HEK293 (cell line): ENCODE results near the gene RLN3.
A peak's percentile ranks its signal among the peaks of the same experiment; 100 is the strongest.

ENCODE experiments used
- CTCF ChIA-PET: fragments of 350-600 bp; formaldehyde crosslinking; extraction: SDS; loops from one replicate; lab custom pipeline; 2021; ENCODE audit warnings: antibody characterized with exemption; lab: Yijun Ruan, JAX
- POLR2A ChIA-PET: fragments of 300-600 bp; formaldehyde crosslinking; extraction: SDS; loops from one replicate; lab custom pipeline; 2020; ENCODE audit warnings: antibody characterized with exemption, inconsistent platforms; lab: Yijun Ruan, JAX
- H3K27ac ChIP-seq: fragments of 200-500 bp; sonication (Bioruptor generic); 2 replicates; pipeline ENCODE4 v1.5.1; 2014; ENCODE audit warnings: low read depth, low read length, control low read depth, inconsistent platforms; ENCODE audit errors: extremely low read depth
- H3K36me3 ChIP-seq, 2 experiments: fragments of 200-500 bp in 1 of 2; sonication (Bioruptor generic) in 1 of 2; 1 replicate in 1 of 2; 2 replicates in 1 of 2; pipeline ENCODE4 v1.5.1; 2014 to 2017; ENCODE audit warnings: inconsistent platforms in 2 of 2, low read length in 2 of 2; ENCODE audit not compliant: control insufficient read depth in 2 of 2, insufficient read depth in 1 of 2
- H3K4me1 ChIP-seq: fragments of 200-500 bp; sonication (Bioruptor generic); 2 replicates; pipeline ENCODE4 v1.5.1; 2014; ENCODE audit warnings: mild to moderate bottlenecking, low read length, inconsistent platforms; ENCODE audit not compliant: control insufficient read depth, insufficient read depth
- H3K4me3 ChIP-seq: 2 replicates; pipeline ENCODE4 v1.5.1; 2011; ENCODE audit warnings: low read depth, mild to moderate bottlenecking, control low read depth, low read length, moderate library complexity
- H3K9me3 ChIP-seq: fragments of 200-500 bp; sonication (Bioruptor generic); 2 replicates; pipeline ENCODE4 v1.5.1; 2014; ENCODE audit warnings: low read depth, low read length, inconsistent platforms; ENCODE audit not compliant: control insufficient read depth, insufficient read depth
- GLI4 ChIP-seq: fragments of 450-650 bp; formaldehyde crosslinking; IDR thresholded peaks from 2 replicates; pipeline ENCODE4 v1.5.1; 2016; ENCODE audit warnings: missing biosample characterization, missing genetic modification characterization
- HIC1 ChIP-seq: fragments of 450-650 bp; formaldehyde crosslinking; IDR thresholded peaks from 2 replicates; pipeline ENCODE4 v1.5.1; 2016; ENCODE audit warnings: missing biosample characterization, missing genetic modification characterization
- IKZF3 ChIP-seq: fragments of 450-650 bp; IDR thresholded peaks from 2 replicates; pipeline ENCODE4 v1.5.0; 2018; ENCODE audit warnings: missing biosample characterization, mild to moderate bottlenecking, missing genetic modification characterization, moderate library complexity
- KLF1 ChIP-seq: fragments of 450-650 bp; formaldehyde crosslinking; IDR thresholded peaks from 2 replicates; pipeline ENCODE4 v1.5.1; 2016; ENCODE audit warnings: missing biosample characterization, missing genetic modification characterization
- MEIS1 ChIP-seq: sonication (generic); formaldehyde crosslinking; IDR thresholded peaks from 2 replicates; pipeline ENCODE4 v1.8.1; 2022; ENCODE audit warnings: missing genetic modification reagents, mild to moderate bottlenecking, borderline replicate concordance
- ZBTB11 ChIP-seq: fragments of 450-650 bp; formaldehyde crosslinking; conservative IDR thresholded peaks from 2 replicates; pipeline ENCODE4 v1.5.1; 2016; ENCODE audit warnings: low read depth, missing biosample characterization, missing genetic modification characterization
- ZBTB20 ChIP-seq: fragments of 450-650 bp; formaldehyde crosslinking; IDR thresholded peaks from 2 replicates; pipeline ENCODE4 v1.5.1; 2016; ENCODE audit warnings: missing biosample characterization, missing genetic modification characterization
- ZNF146 ChIP-seq: fragments of 450-650 bp; formaldehyde crosslinking; IDR thresholded peaks from 2 replicates; pipeline ENCODE4 v1.5.1; 2016; ENCODE audit warnings: missing biosample characterization, missing genetic modification characterization
- ZNF184 ChIP-seq: fragments of 450-650 bp; IDR thresholded peaks from 2 replicates; pipeline ENCODE4 v1.5.1; 2018; ENCODE audit warnings: missing biosample characterization, mild to moderate bottlenecking, missing genetic modification characterization
- ZNF2 ChIP-seq: fragments of 450-650 bp; formaldehyde crosslinking; IDR thresholded peaks from 2 replicates; pipeline ENCODE4 v1.5.1; 2016; ENCODE audit warnings: missing biosample characterization, missing genetic modification characterization
- ZNF24 ChIP-seq: fragments of 450-650 bp; formaldehyde crosslinking; IDR thresholded peaks from 2 replicates; pipeline ENCODE4 v1.5.1; 2016; ENCODE audit warnings: missing biosample characterization, missing genetic modification characterization
- ZNF354C ChIP-seq: fragments of 450-650 bp; formaldehyde crosslinking; IDR thresholded peaks from 2 replicates; pipeline ENCODE4 v1.5.1; 2016; ENCODE audit warnings: missing biosample characterization, missing genetic modification characterization, low read depth, borderline replicate concordance
- ZNF398 ChIP-seq: fragments of 450-650 bp; formaldehyde crosslinking; IDR thresholded peaks from 2 replicates; pipeline ENCODE4 v1.5.1; 2017; ENCODE audit warnings: missing biosample characterization, missing genetic modification characterization
- ZNF449 ChIP-seq: fragments of 450-650 bp; formaldehyde crosslinking; IDR thresholded peaks from 2 replicates; pipeline ENCODE4 v1.5.1; 2017; ENCODE audit warnings: missing biosample characterization, mild to moderate bottlenecking, missing genetic modification characterization, moderate library complexity
- ZNF530 ChIP-seq: fragments of 450-650 bp; formaldehyde crosslinking; IDR thresholded peaks from 2 replicates; pipeline ENCODE4 v1.5.1; 2016; ENCODE audit warnings: low read depth, missing biosample characterization, missing genetic modification characterization
- ZNF555 ChIP-seq: fragments of 450-650 bp; formaldehyde crosslinking; conservative IDR thresholded peaks from 2 replicates; pipeline ENCODE4 v1.5.1; 2017; ENCODE audit warnings: missing biosample characterization, mild to moderate bottlenecking, missing genetic modification characterization, inconsistent platforms
- ZNF600 ChIP-seq: fragments of 450-650 bp; formaldehyde crosslinking; IDR thresholded peaks from 2 replicates; pipeline ENCODE4 v1.5.1; 2016; ENCODE audit warnings: missing biosample characterization, missing genetic modification characterization
- ZNF621 ChIP-seq: fragments of 450-650 bp; formaldehyde crosslinking; IDR thresholded peaks from 2 replicates; pipeline ENCODE4 v1.5.1; 2017; ENCODE audit warnings: missing biosample characterization, missing genetic modification characterization
- ZNF701 ChIP-seq: fragments of 450-650 bp; formaldehyde crosslinking; IDR thresholded peaks from 2 replicates; pipeline ENCODE4 v1.5.1; 2016; ENCODE audit warnings: missing biosample characterization, missing genetic modification characterization
- ZSCAN18 ChIP-seq: fragments of 450-650 bp; formaldehyde crosslinking; IDR thresholded peaks from 2 replicates; pipeline ENCODE4 v1.5.1; 2016; ENCODE audit warnings: missing biosample characterization, missing genetic modification characterization

RLN3 gene

GRCh38 chr19:14000691-14001375, 27.1 kb upstream of the RLN3 start:
- Histone ChIP-seq H3K36me3 (peaks cover 0 to 20% of the 10 kb centered on the region in 2 experiments; a peak in 2 of 3 replicates), H3K4me3 (no peak overlapping the region), H3K9me3 (no peaks in the 10 kb centered on the region), H3K4me1 (no peaks in the 10 kb centered on the region), H3K27ac (no peak overlapping the region)
- TF ChIP-seq IKZF3 (tag by site-specific recombination) (no peak), HIC1 (tag by site-specific recombination) (no peak), ZNF398 (tag by site-specific recombination) (no peak), ZNF354C (tag by site-specific recombination) (no peak), ZNF184 (tag by site-specific recombination) (no peak), ZNF146 (no peak), ZNF530 (tag by site-specific recombination) (no peak), ZSCAN18 (tag by site-specific recombination) (no peak), ZNF24 (tag by site-specific recombination) (no peak), ZNF555 (tag by site-specific recombination) (no peak), ZNF621 (no peak), ZNF701 (tag by site-specific recombination) (no peak), GLI4 (no peak)
- ChIA-PET CTCF (interaction anchor here (0.6 kb wide), 1 partner anchor 27 kb away, joined by 5 read pairs; no protein-coding TSS in a partner anchor), POLR2A (no interaction called here)

GRCh38 chr19:14002571-14003250, 25.2 kb upstream of the RLN3 start:
- Histone ChIP-seq H3K27ac (no peak overlapping the region), H3K9me3 (no peaks in the 10 kb centered on the region), H3K4me3 (no peak overlapping the region), H3K36me3 (peaks cover 0 to 12% of the 10 kb centered on the region in 2 experiments; a peak in 2 of 3 replicates), H3K4me1 (no peaks in the 10 kb centered on the region)
- CTCF ChIA-PET, result interaction anchor here (0.6 kb wide), 1 partner anchor 393 kb away, joined by 3 read pairs; no protein-coding TSS in a partner anchor
- POLR2A ChIA-PET, result interaction anchor here (0.6 to 0.7 kb wide), 2 partner anchors 32 to 99 kb away, joined by 3 to 10 read pairs; no protein-coding TSS in a partner anchor
- TF ChIP-seq ZNF146, result no peak
- TF ChIP-seq ZBTB20, result no peak
- no peak for TF ChIP-seq MEIS1
- TF ChIP-seq ZNF449 (tag by site-specific recombination), result 0 out of 2 replicates have a peak, but pooled peaks have one; percentile 28
- TF ChIP-seq KLF1 (tag by site-specific recombination), result 0 out of 2 replicates have a peak, but pooled peaks have one; percentile 35
- TF ChIP-seq ZBTB11 (tag by site-specific recombination), result no peak
- peak; percentile 19; the same call in 1 of the 2 replicates for TF ChIP-seq ZNF2
- peak; percentile 91 for TF ChIP-seq ZNF600 (tag by site-specific recombination)
- 0 out of 2 replicates have a peak, but pooled peaks have one; percentile 8 for TF ChIP-seq IKZF3 (tag by site-specific recombination)
